SH-SY5Y (cell line): ENCODE results near the gene COX4I2.

Source experiments
- GATA2 ChIP-seq: IDR thresholded peaks from 2 replicates; pipeline ENCODE4 v1.6.1; 2011; ENCODE audit warnings: mild to moderate bottlenecking, low read depth, low read length
- GATA3 ChIP-seq: IDR thresholded peaks from 2 replicates; pipeline ENCODE4 v1.6.1; 2011; ENCODE audit warnings: low read depth, mild to moderate bottlenecking, low read length, moderate library complexity

Gene COX4I2

DNA sequence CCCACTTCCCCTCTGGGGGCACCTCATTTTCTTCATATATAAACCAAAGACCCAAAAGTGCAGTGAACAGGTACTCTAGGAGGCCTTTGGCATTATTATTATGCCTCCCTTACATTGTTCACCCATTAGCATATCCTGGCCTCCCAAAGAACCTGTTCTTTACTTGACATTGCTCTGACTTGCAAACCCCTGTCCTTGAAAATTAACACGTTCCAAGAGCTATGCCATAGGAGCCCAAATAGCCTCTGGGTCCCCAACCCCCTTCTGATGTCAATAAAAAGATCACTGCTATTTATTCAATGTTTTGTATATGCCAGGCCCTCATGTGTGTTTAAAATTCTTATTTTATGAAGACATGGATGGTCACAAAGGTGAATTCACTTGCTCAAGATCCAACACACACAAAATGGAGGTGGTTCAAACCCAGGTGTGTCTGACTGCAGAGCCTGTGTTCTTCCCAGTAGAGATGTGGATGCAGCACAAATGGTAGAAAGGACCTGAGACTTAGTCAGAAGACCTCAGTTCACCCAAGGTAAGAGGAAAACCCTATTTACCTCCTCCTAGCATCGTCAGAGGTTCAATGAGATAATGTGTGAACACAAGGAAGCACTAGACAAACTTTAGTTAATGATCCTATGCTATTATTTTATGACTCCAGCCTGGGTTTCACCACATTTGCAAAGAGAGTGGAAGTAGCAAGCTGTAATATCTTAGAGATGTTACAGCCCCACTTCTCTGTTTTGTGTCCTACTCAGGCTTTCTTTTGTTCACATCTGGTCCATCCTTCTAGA, 48.3 kb downstream of the COX4I2 start:
- TF ChIP-seq GATA2 (no peak), GATA3 (no peak)

DNA sequence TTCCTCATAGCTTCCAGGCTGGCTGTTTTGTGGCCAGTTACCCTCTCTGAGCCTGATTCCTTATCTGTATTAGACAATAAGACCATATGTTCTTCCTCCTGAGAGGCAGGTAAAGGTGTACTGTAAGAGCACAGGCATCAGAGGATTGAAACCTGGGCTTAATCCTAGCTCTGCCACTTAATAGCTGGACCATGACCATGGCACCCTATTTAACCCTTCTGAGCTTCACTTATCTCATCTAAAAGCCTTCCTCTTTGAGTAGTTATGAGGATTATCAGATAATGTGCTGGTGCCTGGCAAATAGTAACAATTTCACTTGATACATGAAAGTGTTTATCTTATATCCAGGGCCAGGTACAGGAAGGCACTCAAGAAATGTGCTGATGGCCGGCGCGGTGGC, 50.1 kb downstream of the COX4I2 start:
- TF ChIP-seq GATA3 (no peak), GATA2 (no peak)

DNA sequence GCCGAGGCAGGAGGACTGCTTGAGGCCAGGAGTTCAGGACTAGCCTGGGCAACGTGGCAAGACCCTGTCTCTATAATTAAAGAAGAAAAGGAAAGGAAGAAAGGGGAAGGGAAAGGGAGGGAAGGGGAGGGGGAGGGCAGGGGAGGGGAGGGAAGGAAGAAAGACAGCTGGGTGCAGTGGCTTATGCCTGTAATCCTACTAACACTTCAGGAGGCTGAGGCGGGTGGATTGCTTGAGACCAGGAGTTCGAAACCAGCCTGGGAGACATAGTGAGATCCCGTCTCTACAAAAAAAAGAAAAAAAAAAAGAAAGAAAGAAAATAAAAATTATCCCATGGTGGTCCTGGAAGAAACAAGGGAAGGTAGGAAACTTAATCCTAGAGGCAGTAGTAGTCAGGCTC, 51.4 kb downstream of the COX4I2 start:
- no peak for TF ChIP-seq GATA3
- TF ChIP-seq GATA2, result no peak

DNA sequence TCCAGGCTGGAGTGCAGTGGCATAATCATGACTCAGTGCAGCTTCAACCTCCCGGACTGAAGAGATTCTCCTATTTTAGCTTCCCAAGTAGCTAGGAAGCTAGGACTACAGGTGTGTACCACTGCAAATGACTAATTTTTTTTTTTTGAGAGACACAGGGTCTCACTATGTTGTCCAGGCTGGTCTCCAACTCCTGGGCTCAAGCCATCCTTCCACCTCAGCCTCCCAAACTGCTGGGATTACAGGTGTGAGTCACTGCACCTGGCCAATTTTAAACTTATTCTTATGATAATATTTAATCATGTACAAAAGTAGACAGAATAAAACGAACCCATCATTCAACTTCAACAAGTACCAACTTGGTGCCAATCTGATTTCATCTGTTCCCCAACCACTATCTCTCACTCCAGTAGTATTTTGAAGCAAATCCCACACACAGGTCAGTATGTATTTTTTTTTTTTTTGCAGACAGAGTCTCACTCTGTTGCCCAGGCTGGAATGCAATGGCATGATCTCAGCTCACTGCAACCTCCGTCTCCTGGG, 52.5 kb downstream of the COX4I2 start:
- no peak for TF ChIP-seq GATA2
- TF ChIP-seq GATA3, result no peak

DNA sequence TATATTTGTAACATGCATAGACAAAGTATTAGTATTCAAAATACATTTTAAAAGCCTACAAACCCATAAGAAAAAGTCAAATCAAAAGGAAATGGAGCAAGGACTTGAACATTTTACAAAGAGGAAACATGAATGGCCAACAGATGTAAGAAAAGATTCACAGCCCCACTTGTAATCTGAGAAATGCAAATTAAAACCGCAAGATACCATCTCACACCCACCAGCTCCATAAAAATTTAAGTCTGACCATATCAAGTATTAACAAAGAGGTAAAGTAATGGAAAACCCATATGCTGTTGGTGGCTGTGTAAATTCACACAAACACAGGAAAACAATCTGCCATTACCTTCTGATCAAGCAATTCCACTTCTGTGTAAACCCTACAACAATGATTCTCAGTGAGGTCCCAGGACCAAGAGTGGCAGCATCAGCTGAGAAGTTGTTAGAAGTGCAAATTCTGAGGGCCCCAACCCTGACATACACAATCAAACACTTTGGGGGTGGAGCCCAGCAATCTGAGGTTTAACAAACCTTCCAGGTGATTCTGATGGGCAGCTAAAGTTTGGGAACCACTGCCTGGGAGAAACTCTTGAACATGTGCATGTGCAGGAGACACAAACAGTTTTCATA, 54.0 kb downstream of the COX4I2 start:
- no peak for TF ChIP-seq GATA3
- TF ChIP-seq GATA2, result no peak

DNA sequence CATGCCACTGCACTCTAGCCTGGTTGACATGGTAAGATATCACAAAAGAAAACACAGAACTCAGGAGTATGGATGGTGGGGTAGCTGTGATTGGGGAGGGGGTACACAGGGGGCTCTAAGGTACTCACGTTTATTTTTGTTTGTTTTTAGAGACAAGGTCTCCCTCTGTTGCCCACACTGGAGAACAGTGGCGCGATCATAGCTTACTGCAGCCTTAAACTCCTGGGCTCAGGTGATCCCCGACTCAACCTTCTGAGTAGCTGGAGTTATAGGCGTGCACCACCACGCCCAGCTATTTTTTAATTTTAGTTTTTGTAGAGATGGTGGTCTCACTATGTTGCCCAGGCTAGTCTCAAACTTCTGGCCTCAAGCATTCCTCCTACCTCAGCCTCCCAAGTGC, 55.7 kb downstream of the COX4I2 start:
- TF ChIP-seq GATA3, result no peak
- TF ChIP-seq GATA2, result no peak

DNA sequence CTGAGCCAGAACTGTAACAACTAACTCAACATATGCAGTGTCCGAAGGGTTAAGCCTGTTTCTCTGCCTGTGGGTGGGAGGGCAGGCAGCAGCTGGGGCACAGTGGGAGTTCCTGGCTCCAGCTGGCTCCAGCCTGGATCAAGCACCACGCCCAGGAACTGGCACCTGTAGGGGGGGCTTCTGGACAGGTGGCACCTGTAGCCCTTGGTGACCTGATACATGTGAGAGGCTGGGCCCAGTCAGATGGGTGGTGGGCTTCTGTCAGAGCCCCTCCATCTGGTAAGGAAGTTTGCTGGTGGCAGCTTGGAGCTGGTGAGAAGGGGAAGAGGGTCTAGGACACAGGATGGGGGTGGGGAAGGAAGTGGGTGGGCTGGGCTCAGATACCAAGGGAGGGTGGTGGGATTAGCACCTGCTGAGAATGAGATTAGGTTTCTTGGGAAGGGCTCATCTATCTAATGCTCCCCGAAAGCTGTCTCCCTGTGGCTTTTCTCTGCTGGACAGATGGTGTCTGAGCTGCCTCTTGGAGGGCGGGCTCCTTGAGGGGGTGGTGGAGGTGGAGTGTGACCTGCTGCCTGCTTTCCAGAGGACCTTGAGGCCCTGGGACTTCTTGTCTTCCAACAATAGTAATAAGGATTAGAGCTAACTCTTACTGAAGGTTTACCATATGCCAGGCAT, 56.4 kb downstream of the COX4I2 start:
- TF ChIP-seq GATA3 (no peak), GATA2 (no peak)
